Stimulated activated CD8-positive, alpha-beta memory T cell treated with anti-CD3 and anti-CD28 coated beads, Interleukin-4, amount 100 ng/mL, for 4 hours (primary cell): ENCODE data around the gene RAI1.

Experiments
- DNase-seq, 2 donors: peaks; one replicate each; pipeline ENCODE4 v3.0.0-alpha.2; 2020; ENCODE audit warnings: low read depth in 2 of 2, low spot score in 1 of 2

RAI1 gene

GRCh38 chr17:17781591-17782496 is 100.6 kb downstream of the RAI1 start:
- DNase-seq = peak in 1 of 2 donors; percentile 16

- DNase-seq = no peak
Observed at GRCh38 chr17:17782523-17783115, 101.4 kb downstream of the RAI1 start.

DNA sequence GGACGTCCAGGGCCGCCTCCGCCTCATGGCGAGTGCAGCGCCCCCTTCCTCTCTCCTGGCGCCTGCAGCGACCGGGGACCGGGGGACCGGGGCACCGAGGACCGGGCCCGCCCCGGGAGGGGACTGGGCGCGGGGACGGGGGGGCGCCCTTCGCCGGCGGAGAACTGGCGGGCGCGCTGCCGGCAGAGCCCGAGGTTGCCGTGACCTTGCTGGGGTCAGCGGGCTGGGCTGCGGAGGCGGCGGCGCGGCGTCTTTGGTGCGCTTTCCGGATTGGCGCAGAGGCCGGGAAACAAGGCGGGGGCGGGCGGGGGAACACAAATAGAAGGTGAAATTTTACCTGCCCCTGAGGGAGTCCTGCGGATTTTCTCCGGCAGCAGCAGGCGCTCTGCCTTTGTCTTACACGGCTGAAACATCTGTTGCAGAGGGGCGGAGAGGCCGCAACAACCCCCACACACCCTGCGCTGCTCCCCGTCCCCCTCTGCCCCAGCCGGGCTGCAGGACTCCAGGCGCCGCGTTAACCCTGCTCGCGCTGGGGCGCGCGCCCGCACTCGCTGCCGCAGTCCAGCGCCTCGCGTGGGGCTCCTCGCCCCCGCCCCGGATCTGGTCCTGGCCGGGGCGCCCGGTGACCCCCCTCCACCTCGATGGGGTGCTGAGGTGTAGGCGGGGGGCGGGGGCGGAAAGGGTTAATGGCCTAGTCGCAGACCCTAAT is 102.0 kb downstream of the RAI1 start:
- peak in 1 of 2 donors; percentile 41 for DNase-seq

DNA sequence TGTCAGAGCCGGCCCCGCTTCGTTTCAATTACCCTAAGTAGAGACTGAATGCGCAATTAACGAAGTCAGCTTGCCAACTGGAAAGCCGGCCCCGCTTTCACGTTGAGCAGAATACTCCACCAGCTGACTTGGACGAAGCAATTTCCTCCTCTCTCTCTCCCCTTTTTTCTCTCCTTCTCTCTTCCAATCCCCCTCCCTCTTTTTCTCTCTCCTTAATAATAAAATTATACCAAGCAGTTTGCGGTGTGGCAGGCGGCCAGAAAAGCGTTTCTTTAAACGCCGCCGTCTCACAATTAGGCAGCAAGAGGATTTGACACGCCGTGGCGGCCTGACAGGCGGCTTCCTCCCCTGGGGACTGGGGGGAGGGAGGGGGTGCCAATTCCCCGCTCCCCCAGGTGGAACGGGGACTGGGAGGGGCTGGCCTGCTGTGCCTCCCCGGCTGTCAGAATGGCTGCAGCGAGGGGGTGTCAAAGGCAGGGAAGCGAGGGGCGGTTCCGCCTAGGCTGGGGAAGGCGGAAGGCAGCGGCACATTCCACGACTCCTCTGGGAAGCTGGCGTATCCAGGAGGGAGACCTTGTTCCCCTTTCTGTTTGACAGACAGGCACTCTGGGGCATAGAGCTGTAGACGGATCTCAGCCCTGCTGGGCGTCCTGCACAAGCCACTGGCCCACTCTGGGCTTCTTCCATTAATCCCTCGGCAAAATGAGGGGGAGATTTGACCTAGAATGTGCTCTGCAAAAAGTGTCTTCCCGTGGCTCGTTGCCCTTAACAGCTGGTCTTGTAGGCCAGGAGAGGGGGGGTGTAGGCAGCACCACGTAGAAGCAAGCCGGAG is 102.8 kb downstream of the RAI1 start:
- no peak for DNase-seq

- DNase-seq = no peak
Observed at GRCh38 chr17:17784657-17785267, 103.5 kb downstream of the RAI1 start.

GRCh38 chr17:17785407-17785806 is 104.1 kb downstream of the RAI1 start:
- DNase-seq = no peak

GRCh38 chr17:17786998-17787397 is 105.7 kb downstream of the RAI1 start:
- DNase-seq = no peak

- DNase-seq = no peak
Observed at GRCh38 chr17:17787568-17787967, 106.3 kb downstream of the RAI1 start.

DNA sequence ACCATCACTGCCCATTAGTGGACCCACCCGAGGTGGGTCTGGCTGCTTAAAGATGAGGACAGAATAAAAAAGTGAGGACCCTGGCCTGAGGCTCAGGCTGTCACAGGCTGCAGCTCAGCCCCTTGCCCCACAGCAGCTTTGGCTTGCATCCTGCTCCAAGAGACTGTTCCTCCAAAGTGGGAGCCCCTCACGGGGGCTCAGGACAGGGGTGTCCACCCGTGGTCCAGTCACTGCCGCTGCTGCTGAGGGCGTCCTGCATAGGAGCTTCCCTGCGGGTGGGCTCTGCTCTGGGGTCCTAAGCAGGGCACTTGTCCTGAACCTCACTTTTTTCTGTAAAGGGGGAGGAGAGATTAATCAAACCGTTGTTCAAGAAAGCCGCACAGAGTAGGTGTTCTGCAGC is 107.7 kb downstream of the RAI1 start:
- no peak for DNase-seq

DNA sequence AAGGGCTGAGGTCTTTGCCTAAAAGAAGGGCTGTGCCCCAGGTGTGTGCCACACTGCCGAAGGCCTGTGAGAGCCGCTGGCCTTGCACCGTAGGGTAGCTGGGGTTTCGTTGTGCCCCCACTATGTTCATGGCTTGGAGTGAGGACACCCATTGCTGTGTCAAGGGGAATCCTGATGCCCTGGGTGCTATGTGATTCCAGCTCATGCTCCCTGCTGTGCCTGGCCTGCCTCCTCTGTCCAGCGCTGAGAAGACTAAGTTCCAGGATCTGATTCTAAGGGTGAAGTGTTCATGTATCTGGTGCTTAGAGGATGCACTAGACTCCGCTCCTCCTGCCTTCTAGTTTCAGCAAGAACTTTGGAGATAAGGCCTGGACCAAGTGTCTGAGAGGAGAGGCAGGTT is 108.2 kb downstream of the RAI1 start:
- no peak for DNase-seq

DNA sequence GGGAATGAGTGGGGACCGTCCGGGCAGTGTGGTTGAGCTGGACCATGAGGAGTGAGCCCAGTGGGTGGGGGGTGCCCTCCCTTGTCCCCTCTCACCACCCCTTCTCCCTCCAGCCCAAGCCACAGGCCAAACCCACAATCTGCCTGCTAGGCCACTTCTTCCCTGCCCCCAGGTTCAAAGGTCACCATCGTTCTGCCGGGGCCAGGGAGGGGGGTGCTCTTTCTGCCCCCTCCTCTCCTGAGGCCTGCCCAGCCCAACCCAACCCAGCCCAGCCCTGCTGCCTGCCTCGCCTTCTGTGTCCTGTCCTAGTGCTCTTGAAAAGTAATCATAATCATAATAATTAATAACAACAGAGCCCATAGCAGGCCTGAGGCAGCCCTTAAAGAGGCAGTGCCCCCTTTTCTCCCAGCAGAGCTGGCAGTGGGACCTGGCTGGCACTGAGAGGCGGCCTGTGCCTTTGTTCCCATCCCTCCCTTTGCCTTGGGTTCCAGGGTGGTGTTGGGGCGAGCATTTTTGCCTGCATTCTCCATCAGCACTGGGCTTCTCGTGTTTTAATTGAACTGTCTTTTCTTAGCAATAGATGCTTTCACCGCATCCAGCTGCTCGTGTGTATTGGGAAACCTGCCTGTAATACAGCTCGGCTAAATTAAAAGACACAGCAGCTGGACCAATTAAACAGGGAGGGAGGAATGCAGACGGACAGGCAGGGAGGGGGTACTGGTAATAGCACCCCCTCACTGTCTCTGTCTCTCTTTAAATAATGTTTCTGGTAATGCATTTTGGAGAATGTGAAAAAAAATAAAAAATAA is 108.8 kb downstream of the RAI1 start:
- no peak for DNase-seq

DNA sequence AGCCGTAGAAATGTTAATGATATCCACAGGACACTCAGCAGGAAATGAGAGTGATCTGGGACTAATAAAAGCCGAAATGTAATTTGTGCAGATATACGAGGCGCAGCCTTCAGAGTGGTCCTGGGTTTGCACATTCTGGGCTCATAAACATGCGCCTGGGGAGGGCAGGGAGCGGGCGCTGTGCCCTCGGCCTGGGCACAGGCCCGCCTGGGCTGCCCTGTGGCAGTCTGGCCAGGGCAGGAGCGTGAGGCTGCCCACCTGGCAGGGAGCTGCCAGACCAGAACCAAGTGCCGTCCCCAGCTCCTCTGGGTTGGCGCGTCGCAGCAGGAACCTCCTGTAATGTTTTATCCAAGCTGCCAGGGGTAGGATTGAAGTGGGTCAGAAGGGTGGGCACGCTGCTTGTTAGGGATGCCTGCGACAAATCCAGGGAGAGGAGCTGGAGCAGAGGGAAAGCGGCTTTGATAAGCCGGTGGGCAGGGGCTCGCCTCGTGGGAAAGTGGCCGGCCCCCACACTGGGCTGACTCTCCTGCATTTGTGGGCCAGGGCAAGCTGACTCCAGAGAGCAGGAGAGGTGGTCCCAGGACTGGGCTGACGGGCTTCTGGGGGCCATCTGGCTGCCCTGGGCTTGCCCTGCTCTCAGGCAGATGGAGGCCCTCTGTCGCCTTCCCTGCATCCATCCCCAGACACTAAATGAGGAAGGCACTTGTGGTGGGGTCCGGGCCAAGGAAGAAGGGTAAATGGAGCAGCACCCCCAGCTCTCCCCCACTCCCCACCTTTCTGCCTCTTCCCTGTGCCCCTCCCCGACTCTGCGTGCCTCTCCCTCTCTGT is 109.6 kb downstream of the RAI1 start:
- DNase-seq = no peak

- no peak for DNase-seq
Observed at GRCh38 chr17:17792037-17792550, 110.8 kb downstream of the RAI1 start.

GRCh38 chr17:17792551-17793377 is 111.5 kb downstream of the RAI1 start:
- peak in 1 of 2 donors; percentile 30 for DNase-seq

GRCh38 chr17:17793378-17794214 is 112.3 kb downstream of the RAI1 start:
- DNase-seq = no peak

DNA sequence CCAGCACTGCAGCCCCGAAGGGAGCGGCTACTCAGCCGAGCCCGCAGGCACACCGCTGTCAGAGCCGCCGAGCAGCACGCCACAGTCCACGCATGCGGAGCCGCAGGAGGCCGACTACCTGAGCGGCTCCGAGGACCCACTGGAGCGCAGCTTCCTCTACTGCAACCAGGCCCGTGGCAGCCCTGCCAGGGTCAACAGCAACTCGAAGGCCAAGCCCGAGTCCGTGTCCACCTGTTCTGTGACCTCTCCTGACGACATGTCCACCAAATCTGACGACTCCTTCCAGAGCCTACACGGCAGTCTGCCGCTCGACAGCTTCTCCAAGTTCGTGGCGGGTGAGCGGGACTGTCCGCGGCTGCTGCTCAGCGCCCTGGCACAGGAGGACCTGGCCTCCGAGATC is 113.1 kb downstream of the RAI1 start:
- DNase-seq = no peak

DNA sequence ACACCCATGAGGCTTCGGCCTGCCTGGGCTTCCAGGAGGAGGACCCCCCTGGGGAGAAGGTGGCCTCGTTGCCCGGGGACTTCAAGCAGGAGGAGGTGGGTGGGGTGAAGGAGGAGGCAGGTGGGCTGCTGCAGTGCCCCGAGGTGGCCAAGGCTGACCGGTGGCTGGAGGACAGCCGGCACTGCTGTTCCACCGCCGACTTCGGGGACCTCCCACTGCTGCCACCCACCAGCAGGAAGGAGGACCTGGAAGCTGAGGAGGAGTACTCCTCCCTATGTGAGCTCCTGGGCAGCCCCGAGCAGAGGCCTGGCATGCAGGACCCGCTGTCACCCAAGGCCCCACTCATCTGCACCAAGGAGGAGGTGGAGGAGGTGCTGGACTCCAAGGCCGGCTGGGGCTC is 114.0 kb downstream of the RAI1 start:
- DNase-seq = no peak
